ENCODE data around the gene ZMYM4. TPM values are rescaled to one million over a fixed set of nuclear protein-coding genes. Genes with fewer than 3 reads are reported as not detected.

The ZMYM4 gene
- total RNA-seq, 1 donor from 2014 or later: 23.2 TPM

- no peak for ATAC-seq
Measured at GRCh38 chr1:35278886-35279554, 10.5 kb downstream of the ZMYM4 start.

- no peak for ATAC-seq
Measured at GRCh38 chr1:35279555-35279904, 11.0 kb downstream of the ZMYM4 start.

GRCh38 chr1:35280006-35280405, 11.5 kb downstream of the ZMYM4 start:
- ATAC-seq: no peak

GRCh38 chr1:35281565-35281964, 13.1 kb downstream of the ZMYM4 start:
- no peak for ATAC-seq

GRCh38 chr1:35282172-35282571, 13.7 kb downstream of the ZMYM4 start:
- ATAC-seq: no peak

GRCh38 chr1:35284852-35285251, 16.3 kb downstream of the ZMYM4 start:
- no peak for ATAC-seq

GRCh38 chr1:35285771-35286606, 17.5 kb downstream of the ZMYM4 start:
- no peak for ATAC-seq

- ATAC-seq: peak; percentile 37
Measured at GRCh38 chr1:35287807-35288640, 19.5 kb downstream of the ZMYM4 start.

- ATAC-seq: no peak
Measured at GRCh38 chr1:35288761-35289160, 20.3 kb downstream of the ZMYM4 start.

GRCh38 chr1:35290452-35290851, 21.9 kb downstream of the ZMYM4 start:
- no peak for ATAC-seq

- no peak for ATAC-seq
Measured at GRCh38 chr1:35294809-35295208, 26.3 kb downstream of the ZMYM4 start.

GRCh38 chr1:35297886-35298285, 29.4 kb downstream of the ZMYM4 start:
- no peak for ATAC-seq

- peak; percentile 80 for ATAC-seq
Measured at GRCh38 chr1:35298464-35298863, 30.0 kb downstream of the ZMYM4 start.

GRCh38 chr1:35300376-35300775, 31.9 kb downstream of the ZMYM4 start:
- no peak for ATAC-seq

- ATAC-seq: no peak
Measured at GRCh38 chr1:35301674-35302392, 33.3 kb downstream of the ZMYM4 start.

- ATAC-seq: no peak
Measured at GRCh38 chr1:35305383-35305782, 36.9 kb downstream of the ZMYM4 start.

GRCh38 chr1:35315649-35316048, 47.1 kb downstream of the ZMYM4 start:
- no peak for ATAC-seq

GRCh38 chr1:35316264-35316663, 47.8 kb downstream of the ZMYM4 start:
- no peak for ATAC-seq

GRCh38 chr1:35319988-35320713, 51.6 kb downstream of the ZMYM4 start:
- ATAC-seq: no peak

- no peak for ATAC-seq
Measured at GRCh38 chr1:35320937-35321336, 52.4 kb downstream of the ZMYM4 start.

GRCh38 chr1:35324486-35324885, 56.0 kb downstream of the ZMYM4 start:
- no peak for ATAC-seq
